ENCODE measurements around the gene JPH2.

JPH2 gene

DNA sequence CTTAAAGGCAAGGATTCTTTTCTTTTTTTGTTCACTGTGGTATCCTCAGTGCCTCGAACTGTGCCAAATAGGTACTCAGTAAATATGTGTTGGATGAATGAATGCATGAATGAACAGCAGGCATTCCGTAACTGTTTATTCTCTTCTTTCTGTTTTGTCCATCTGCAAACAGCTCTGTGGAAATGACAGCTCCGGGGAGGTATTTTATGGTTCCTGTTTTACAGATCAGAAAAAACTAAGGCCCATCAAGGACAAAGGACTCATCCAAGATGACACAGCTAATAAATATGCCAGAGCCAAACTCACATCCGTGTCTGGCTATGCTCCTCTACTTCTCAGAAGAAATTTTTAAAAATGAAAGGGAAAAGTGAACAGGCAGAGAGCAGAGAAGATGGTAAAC lies 21.0 kb downstream of the JPH2 start:
- no peaks in the 10 kb centered on the region for H3K36me3 ChIP-seq
- peak overlapping the region; percentile 85 for H3K27ac ChIP-seq
- peak overlapping the region; percentile 73 for H3K9ac ChIP-seq
- no peaks in the 10 kb centered on the region for H4K20me1 ChIP-seq
- peak overlapping the region; percentile 51 for H3K4me3 ChIP-seq
- TF ChIP-seq Cebpa-rat (IDR thresholded peaks at IDR 0.05): no peak
- no peaks in the 10 kb centered on the region for H3K27me3 ChIP-seq
- peaks cover 6% of the 10 kb centered on the region; the same call in 1 of the 2 replicates for H3K9me3 ChIP-seq
- H3K4me1 ChIP-seq: peaks cover 73% of the 10 kb centered on the region
- peak overlapping the region; percentile 94 for H3K4me2 ChIP-seq

DNA sequence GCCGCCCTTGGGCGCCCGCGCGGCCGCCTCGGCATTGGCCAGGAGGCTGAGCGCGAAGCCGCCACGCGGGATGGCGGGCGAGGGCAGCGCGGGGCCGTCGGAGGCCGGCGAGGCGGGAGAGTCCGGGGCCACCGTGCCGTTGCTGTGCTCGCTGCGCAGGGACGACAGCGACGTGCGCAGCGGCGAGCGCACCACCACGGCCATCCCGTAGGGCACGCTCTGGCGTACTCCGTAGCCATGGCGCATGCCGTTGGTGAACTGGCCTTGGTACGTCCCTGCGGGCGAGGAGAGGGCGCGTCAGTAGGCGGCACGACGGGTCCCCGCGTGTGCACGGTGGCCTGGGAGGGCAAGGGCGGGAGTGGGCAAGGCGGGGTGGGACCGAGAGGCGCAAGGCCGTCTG lies 26.9 kb downstream of the JPH2 start:
- H3K9me3 ChIP-seq: peaks cover 20% of the 10 kb centered on the region
- H3K27me3 ChIP-seq: no peaks in the 10 kb centered on the region
- no peak overlapping the region for H3K27ac ChIP-seq
- no peaks in the 10 kb centered on the region for H4K20me1 ChIP-seq
- H3K4me2 ChIP-seq: no peak overlapping the region
- H3K4me3 ChIP-seq: no peak overlapping the region
- no peak for TF ChIP-seq Cebpa-rat (IDR thresholded peaks at IDR 0.05)
- H3K4me1 ChIP-seq: peaks cover 14% of the 10 kb centered on the region
- H3K36me3 ChIP-seq: peaks cover 11% of the 10 kb centered on the region; the same call in 1 of the 2 replicates
- no peak overlapping the region for H3K9ac ChIP-seq

DNA sequence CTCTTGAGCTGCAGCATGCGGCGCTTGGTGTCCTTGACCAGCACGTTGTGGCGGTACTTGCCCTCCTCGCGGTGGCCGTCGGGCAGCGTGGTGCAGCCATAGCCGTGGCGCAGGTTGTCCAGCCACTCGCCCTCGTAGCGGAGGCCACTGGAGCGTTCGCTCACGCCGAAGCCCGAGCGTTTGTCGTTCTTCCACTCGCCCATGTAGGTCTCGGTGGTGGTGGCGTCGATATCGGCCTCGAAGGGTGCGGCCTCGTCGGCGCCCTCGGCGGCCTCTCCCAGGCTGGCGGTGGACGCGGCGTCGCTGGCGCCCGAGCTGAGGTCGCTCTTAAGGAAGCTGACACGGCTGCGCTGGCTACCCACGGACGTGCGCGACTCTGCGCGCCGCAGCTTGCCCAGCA lies 27.3 kb downstream of the JPH2 start:
- Histone ChIP-seq H3K36me3 (peaks cover 11% of the 10 kb centered on the region; the same call in 1 of the 2 replicates), H3K4me1 (peaks cover 10% of the 10 kb centered on the region), H3K4me2 (no peak overlapping the region), H3K4me3 (no peak overlapping the region), H3K27ac (no peak overlapping the region), H3K9me3 (peaks cover 20% of the 10 kb centered on the region), H4K20me1 (no peaks in the 10 kb centered on the region), H3K9ac (no peak overlapping the region), H3K27me3 (no peaks in the 10 kb centered on the region)
- TF ChIP-seq Cebpa-rat (IDR thresholded peaks at IDR 0.05): no peak

DNA sequence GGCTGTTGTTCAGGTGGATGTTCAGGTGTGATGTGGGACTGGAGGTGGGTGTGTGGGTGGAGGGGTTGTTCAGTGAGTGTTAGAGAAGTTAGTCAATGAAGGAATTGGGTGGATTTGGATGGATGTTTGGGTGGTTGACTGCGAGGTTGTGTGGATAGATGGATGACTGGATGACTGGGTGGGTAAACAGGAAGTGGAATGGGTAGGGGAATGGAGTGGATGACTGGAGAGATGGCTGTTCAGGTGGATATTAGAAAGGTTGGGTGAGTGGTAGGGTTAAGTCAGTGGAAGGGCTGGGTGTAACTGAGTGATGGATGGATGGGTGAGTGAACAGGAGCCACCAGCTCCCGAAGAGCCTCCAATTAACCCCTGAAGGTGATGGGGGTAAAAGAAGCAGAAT lies 27.9 kb downstream of the JPH2 start:
- H3K4me3 ChIP-seq: no peak overlapping the region
- H3K27ac ChIP-seq: no peak overlapping the region
- no peaks in the 10 kb centered on the region for H3K27me3 ChIP-seq
- TF ChIP-seq Cebpa-rat (IDR thresholded peaks at IDR 0.05): no peak
- no peaks in the 10 kb centered on the region for H4K20me1 ChIP-seq
- H3K36me3 ChIP-seq: peaks cover 11% of the 10 kb centered on the region; the same call in 1 of the 2 replicates
- H3K9me3 ChIP-seq: peaks cover 20% of the 10 kb centered on the region
- peaks cover 4% of the 10 kb centered on the region for H3K4me1 ChIP-seq
- no peak overlapping the region for H3K4me2 ChIP-seq
- H3K9ac ChIP-seq: no peak overlapping the region

DNA sequence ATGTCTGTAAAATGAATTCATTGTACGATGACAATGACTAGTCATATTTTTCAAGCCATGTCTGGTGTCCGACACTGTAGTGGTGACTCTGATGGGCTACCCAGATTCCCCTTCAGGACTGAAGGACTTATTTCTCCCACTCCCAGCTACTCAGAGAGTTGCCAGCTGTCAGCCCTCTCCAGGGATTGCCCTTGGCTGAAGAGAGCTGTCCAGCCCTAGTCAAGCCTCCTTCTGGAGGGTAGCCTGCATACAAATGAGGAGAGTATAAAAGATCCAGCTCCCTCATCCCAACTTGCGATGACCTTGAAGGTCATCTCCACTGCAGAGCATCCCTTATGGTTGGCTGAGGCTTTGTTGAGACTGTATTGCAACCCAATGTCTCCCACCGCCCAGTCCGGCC lies 29.9 kb downstream of the JPH2 start:
- Histone ChIP-seq H4K20me1 (no peaks in the 10 kb centered on the region), H3K27ac (no peak overlapping the region), H3K4me1 (0 out of 2 replicates have a peak, but pooled peaks cover 7% of the 10 kb centered on the region), H3K4me3 (no peak overlapping the region), H3K36me3 (peaks cover 11% of the 10 kb centered on the region; the same call in 1 of the 2 replicates), H3K27me3 (no peaks in the 10 kb centered on the region), H3K4me2 (no peak overlapping the region), H3K9me3 (peaks cover 14% of the 10 kb centered on the region), H3K9ac (no peak overlapping the region)
- no peak for TF ChIP-seq Cebpa-rat (IDR thresholded peaks at IDR 0.05)

DNA sequence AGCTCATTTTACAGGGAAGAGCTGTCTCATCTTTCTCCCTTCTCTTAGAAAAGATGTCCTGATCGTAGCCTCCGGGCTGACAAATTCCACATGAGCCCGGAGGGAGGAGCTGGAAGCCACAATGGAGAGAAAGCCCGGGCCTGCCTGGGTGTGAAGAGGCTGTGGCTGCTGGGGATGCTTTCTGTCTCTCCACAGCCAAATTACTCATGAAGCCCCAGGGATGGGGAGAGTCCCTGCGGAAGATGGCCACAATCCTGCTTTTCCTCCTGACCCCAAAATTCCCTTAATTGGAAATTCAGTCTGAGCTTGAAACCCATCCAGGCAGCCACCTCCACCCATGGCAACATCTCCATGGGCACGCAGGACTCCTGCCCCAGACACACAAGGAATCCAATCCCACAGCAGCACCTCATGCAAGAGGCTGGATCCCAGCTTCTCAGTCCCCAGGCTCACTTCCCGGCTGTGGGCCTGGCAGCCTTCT lies 32.4 kb downstream of the JPH2 start:
- Histone ChIP-seq H3K4me1 (0 out of 2 replicates have a peak, but pooled peaks cover 7% of the 10 kb centered on the region), H3K9me3 (peaks cover 5% of the 10 kb centered on the region), H3K4me3 (no peak overlapping the region), H4K20me1 (no peaks in the 10 kb centered on the region), H3K36me3 (peaks cover 7% of the 10 kb centered on the region; the same call in 1 of the 2 replicates), H3K27ac (no peak overlapping the region), H3K4me2 (no peak overlapping the region), H3K9ac (no peak overlapping the region), H3K27me3 (no peaks in the 10 kb centered on the region)
- TF ChIP-seq Cebpa-rat (IDR thresholded peaks at IDR 0.05): no peak

DNA sequence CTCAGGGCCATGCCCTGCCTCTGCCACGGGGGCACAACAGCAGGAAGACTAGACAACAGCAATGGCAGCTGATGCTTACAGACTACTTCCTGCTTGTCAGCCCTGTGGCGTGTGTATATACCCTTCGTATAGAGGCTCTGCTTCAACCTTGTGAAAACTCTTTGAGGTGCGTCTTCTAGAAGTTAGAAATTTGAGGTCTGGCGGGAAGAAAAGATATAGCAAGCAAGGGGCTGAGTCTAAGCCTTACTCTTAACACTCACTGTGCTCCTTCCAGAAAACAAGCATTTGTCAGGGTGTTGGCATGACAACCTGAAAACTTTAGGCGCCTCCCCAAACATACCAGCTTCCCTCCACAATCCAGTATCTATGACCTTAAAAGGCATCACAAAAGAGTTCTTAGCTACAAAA lies 33.3 kb downstream of the JPH2 start:
- Histone ChIP-seq H4K20me1 (no peaks in the 10 kb centered on the region), H3K4me2 (no peak overlapping the region)
- no peak for TF ChIP-seq Cebpa-rat (IDR thresholded peaks at IDR 0.05)

DNA sequence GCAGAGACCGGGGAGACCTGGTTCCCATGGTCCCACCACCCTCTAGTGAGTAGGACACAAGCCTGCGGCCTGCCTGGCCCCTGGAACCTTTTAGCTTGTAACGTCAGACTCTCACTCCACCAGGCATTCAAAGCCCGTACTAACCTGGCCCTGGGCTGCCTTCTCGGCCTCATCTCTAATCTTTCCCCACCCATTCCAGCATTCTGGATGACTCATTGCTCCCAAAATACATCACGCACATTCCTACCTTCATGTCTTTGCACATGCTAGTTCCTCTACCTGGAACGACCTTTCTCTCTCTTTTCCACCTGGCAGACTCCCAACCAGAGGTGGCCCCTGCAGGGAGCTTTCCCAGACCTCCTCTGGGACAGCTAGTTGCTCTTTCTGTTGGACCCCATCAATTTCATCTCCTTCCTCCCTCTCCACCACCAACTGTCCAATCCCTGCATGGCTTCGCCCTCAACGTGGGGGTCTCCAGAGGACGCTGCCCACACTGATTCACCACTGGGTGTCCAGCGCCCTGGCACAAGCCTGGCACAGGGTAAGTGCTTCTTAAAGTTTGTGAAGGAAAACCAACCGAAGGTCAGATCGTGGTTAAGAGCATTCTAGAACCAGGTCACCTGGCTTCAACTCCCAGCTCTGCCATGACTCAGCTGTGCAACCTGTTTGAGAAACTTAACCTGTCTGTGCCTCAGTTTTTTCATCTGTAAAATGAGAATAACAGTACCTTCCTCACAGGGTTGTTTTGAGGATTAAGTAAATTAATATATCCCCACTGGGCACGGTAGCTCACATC lies 35.2 kb downstream of the JPH2 start:
- no peaks in the 10 kb centered on the region for H3K36me3 ChIP-seq
- H3K27me3 ChIP-seq: no peaks in the 10 kb centered on the region
- no peak overlapping the region for H3K4me3 ChIP-seq
- no peaks in the 10 kb centered on the region for H4K20me1 ChIP-seq
- no peak overlapping the region for H3K4me2 ChIP-seq
- H3K27ac ChIP-seq: no peak overlapping the region
- no peaks in the 10 kb centered on the region for H3K9me3 ChIP-seq
- H3K4me1 ChIP-seq: 0 out of 2 replicates have a peak, but pooled peaks cover 7% of the 10 kb centered on the region
- no peak overlapping the region for H3K9ac ChIP-seq
- TF ChIP-seq Cebpa-rat (IDR thresholded peaks at IDR 0.05): no peak

More for the DNA sequence above, 33.3 kb downstream of the JPH2 start:
- H3K4me1 ChIP-seq: 0 out of 2 replicates have a peak, but pooled peaks cover 7% of the 10 kb centered on the region
- H3K27ac ChIP-seq: no peak overlapping the region
- H3K36me3 ChIP-seq: no peaks in the 10 kb centered on the region
- H3K9ac ChIP-seq: no peak overlapping the region
- H3K27me3 ChIP-seq: no peaks in the 10 kb centered on the region
- H3K9me3 ChIP-seq: no peaks in the 10 kb centered on the region
- no peak overlapping the region for H3K4me3 ChIP-seq

DNA sequence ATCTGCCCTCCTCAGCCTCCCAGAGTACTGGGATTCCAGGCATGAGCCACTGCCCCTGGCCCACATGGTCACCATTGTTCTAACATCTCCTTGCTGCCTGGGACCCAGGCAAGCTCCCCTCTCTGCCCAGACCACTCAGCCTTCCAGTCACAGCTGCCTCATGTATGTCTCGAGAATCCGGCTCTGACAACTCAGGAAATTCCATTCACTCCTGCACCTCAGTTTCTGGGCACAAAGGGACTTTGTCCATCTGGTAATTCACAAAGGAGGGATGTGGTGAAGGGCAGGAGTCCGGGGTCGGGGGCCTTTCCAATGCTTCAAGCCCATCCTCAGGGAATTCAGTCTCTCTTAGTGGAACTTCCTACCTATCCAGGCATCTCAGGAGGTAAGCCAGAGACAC lies 40.7 kb downstream of the JPH2 start:
- H3K9me3 ChIP-seq: no peaks in the 10 kb centered on the region
- H3K27me3 ChIP-seq: no peaks in the 10 kb centered on the region
- no peak for TF ChIP-seq Cebpa-rat (IDR thresholded peaks at IDR 0.05)
- no peaks in the 10 kb centered on the region for H3K36me3 ChIP-seq
- H3K4me2 ChIP-seq: no peak overlapping the region
- no peak overlapping the region for H3K4me3 ChIP-seq
- H3K4me1 ChIP-seq: no peaks in the 10 kb centered on the region
- no peak overlapping the region for H3K27ac ChIP-seq
- no peak overlapping the region for H3K9ac ChIP-seq
- H4K20me1 ChIP-seq: no peaks in the 10 kb centered on the region

DNA sequence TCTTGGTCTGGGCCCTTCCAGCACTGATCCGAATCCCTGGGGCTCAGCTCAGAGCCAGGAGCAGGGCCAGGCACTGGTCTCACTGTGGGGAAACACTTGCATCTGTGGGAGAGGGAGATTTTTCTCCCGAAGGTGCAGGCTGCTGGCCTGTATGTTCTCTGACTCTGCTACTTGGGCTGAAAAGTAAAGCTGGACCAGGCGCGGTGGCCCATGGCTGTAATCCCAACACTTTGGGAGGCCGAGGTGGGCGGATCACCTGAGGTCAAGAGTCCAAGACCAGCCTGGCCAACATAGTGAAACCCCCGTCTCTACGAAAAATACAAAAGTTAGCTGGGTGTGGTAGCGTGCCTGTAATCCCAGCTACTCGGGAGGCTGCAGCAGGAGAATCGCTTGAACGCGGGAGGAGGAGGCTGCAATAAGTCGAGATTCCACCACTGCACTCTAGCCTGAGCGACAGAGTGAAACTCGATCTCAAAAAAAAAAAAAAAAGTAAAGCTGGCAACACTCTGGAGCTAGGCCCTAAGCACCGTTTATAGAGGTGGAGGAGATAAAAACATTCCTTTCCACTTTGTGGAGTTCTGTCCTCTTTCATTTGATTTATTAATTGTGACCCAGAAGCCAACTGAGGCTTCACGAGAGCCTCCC lies 41.7 kb downstream of the JPH2 start:
- H3K9me3 ChIP-seq: no peaks in the 10 kb centered on the region
- H3K4me3 ChIP-seq: no peak overlapping the region
- no peak for TF ChIP-seq Cebpa-rat (IDR thresholded peaks at IDR 0.05)
- no peaks in the 10 kb centered on the region for H3K27me3 ChIP-seq
- no peaks in the 10 kb centered on the region for H3K4me1 ChIP-seq
- no peaks in the 10 kb centered on the region for H3K36me3 ChIP-seq
- H3K4me2 ChIP-seq: no peak overlapping the region
- no peak overlapping the region for H3K9ac ChIP-seq
- H3K27ac ChIP-seq: no peak overlapping the region
- no peaks in the 10 kb centered on the region for H4K20me1 ChIP-seq

Measured in BLaER1 (cell line).